Activated CD4-positive, alpha-beta T cell treated with anti-CD3 and anti-CD28 coated beads for 48 hours (primary cell): ENCODE data around the gene AP2A2.
"Not testable (repeated sequence)": the region's sequence is repeated elsewhere in the genome, so short reads cannot be mapped to it uniquely, and the experiment has no call there.

Experiments
- DNase-seq: peaks from one replicate; pipeline ENCODE4 v3.0.0-alpha.2; 2020

AP2A2 gene

GRCh38 chr11:1000357-1001278 lies 74.9 kb downstream of the AP2A2 start:
- DNase-seq, result no peak

DNA sequence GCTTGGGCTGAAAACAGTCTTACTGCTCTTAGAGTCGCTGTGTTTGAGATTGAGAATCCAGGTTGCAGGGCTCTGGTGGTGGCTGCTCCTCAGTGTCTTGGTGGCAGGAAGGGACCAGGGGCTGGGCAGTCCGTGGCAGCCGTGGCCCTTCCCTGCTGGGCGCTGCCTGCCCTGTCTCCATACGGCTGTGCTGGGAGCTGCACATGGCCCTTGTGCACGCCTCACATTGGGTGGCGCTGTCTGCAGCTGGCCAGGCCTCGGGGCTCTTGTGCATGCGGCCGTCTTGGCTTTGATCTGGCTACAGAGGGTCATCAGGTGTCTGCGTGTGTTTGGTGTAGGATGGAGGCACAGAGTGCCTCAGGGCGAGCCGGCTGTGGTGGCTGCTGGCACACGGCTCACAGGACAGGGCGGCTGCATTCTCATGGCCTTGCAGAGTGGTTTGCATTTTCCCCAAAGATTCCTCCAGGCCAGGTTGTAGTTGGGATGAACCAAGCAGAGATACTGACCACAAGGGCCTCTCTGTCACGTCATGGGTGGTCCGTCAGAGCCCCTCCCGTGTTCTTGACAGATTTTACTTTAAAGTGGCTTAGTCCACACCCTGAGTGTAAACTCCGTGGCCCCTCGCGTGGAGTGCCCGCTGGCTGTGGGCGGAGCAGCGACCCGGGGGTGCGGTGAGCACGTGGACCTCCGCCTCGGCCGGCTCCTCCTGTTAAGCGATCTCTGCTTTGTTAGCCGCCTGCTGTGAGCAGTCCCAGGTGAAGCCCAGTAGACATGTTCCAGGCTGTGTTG lies 76.1 kb downstream of the AP2A2 start:
- DNase-seq, result no peak

DNA sequence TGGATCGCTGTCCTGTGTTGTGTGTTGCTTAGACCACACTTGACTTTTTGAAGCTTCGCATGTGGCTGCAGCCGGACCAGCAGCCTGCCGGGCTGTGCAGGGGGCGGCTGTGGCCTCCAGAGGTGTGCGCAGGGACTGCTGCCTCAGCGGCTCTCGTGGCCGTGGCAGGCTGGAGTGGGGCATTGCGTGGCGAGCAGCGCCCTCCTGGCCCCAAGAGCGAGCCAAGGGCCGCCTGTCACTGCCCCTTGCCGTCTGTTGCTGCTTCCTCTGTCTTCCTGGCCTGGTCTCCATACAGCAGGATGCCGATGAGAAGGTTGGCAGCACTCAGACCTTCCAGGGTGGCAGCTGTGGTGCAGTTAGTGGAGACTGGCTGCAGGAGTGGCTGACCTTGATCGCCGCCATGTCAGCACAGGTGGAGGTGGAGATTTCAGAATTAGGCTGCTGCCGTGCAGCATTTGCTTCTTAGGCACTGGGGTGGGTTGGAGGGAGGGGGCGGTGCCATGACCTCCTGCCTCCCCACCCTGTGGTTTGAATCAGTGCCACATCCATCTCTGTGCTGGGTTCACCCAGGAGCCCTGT lies 76.8 kb downstream of the AP2A2 start:
- DNase-seq, result no peak

DNA sequence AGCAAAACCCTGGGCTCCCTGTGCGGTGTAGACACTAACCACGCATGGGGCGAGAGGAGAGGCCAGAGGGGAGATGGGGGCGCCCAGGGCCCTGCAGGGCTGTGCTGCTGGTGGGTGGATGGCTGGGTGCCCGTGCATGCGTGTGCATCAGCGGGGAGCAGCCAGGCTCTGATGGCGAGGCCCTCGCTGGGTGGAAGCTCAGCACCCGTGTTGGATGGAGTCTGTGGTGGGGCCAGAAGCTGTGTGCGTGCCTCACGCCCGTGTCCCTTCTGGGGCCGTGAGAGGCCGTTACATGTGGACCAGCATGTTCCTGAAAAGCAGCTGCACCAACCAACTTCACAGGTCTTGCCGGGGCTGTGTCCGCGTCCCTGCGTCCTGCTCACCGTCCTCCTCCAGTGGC lies 77.5 kb downstream of the AP2A2 start:
- no peak for DNase-seq

- DNase-seq, result no peak
Observed at GRCh38 chr11:1005928-1006327, 80.3 kb downstream of the AP2A2 start.

DNA sequence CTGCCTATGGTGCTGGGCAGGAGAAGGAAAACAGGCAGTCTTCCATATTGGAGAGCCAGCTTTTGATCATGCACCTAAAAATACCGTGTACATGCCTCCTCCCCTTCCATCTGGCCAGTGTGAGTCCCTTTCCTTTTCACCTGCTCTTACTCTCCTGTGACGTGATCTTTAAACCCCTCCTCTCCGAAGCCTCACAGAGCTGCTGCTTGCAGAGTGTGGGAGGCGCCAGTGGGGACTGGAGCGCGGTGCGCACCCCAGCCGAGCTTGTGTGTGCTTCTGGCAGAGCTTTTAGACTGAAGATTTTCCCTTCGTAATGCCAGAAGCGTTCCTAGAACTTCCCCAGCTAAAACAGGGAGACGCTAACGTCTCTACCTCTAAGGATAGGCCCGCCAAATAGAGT lies 81.1 kb downstream of the AP2A2 start:
- DNase-seq, result no peak

GRCh38 chr11:1007279-1007678 lies 81.6 kb downstream of the AP2A2 start:
- no peak for DNase-seq

DNA sequence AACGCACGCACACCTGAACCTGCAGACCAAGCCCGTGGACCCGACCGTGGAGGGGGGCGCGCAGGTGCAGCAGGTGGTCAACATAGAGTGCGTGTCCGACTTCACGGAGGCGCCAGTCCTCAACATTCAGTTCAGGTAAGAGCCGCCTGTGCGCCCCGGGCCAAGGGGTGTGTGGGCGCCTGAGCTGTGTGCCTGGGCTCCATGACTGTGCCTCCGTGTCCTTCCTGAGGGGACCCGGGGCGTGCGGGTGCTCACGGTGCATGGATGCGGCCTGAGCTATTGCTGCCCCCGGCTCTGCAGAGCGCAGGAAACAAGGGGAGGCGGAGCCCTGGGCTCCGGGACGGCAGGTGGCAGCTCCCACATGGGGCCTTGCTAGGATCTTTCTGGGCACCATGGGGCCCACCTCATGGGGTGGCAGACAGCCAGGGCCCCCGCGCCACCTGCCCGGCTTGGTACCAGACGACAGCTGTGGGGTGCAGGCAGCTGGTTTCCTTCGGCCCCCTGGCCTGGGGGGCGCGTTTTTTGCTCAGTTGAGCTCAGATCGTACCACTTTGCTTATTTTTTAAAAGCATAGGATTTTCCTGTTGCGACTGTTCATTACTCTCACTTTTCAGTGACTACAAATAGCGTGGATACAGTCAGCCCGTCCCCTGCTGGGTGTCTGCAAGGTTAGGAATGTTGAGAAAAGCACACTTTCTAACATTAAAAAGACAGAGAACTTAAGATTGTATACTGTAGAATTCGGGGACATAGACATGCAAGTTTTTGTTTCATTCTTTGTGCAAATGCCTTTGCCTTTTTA lies 82.5 kb downstream of the AP2A2 start:
- DNase-seq, result no peak

DNA sequence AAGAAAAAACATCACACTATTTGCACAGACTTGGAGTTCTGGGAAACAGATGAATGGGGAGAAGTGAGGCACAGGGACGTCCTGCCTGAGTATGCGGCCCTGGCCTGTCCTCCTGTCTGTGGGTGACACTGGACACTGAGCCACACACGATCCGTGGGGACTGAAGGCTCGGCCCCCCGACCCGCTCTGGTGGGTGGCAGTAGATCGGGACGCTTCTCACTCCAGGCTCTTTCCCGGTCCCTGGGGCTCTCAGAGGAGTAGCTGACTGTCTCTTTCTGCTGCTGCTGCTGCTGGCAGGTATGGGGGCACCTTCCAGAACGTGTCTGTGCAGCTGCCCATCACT lies 83.1 kb downstream of the AP2A2 start:
- no peak for DNase-seq

GRCh38 chr11:1009371-1009770 lies 83.7 kb downstream of the AP2A2 start:
- no peak for DNase-seq

- DNase-seq, result no peak
Observed at GRCh38 chr11:1009991-1010390, 84.3 kb downstream of the AP2A2 start.

DNA sequence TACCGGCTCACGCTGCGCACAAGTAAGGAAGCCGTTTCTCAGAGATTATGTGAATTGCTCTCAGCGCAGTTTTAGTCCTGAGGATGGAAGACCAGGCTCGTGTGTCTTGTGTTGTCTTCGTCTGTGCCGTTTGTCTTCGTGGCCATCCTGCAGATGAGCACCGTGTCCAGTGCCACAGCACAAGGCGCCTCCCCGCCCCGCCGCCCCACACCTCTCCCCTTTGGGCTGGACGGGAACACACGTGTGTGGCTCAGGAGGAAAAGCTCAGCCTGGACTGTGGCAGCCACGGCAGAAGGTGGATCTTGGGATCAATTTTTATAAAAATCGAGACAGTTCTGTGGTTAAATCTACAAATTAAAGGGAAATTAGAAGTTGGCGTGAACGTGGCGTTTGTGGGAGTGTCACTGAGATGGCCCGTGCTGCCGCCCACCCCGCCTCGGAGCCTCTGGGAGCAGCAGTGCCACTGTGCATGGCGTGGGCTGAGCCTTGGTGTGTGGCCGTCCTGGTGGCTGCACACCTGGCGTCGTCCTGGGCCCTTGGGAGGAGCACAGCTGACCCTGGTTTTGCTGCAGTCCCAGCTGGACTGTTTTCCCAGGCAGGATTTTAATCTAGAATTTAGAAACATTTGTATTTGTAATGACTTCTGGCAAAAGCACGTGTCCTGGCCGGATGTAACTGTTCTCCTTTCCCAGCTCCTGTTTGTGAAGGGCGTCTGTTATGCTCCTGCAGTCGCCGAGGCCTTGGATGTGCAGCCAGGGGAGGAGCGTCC lies 85.1 kb downstream of the AP2A2 start:
- no peak for DNase-seq

- DNase-seq, result no peak
Observed at GRCh38 chr11:1011320-1011698, 85.6 kb downstream of the AP2A2 start.

DNA sequence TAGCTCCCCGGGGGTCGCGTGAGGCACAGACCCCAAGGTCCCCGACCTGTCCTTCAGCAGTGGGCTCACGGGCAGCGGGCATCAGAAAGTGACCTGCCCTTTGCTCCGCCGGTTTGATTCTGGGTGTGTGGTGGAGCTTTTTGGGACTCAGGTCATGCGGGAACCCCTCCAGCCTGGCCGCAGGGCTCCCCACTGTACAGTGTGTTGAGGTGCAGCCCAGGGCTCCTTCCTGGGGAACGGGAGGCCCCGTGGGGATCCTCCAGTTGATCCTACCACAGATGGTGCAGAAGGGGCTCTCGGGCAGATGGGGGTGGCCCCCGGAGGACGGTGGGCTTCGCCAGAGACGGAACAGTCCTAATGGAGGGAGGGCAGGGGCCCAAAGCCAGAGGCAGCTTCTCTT lies 86.6 kb downstream of the AP2A2 start:
- no peak for DNase-seq

DNA sequence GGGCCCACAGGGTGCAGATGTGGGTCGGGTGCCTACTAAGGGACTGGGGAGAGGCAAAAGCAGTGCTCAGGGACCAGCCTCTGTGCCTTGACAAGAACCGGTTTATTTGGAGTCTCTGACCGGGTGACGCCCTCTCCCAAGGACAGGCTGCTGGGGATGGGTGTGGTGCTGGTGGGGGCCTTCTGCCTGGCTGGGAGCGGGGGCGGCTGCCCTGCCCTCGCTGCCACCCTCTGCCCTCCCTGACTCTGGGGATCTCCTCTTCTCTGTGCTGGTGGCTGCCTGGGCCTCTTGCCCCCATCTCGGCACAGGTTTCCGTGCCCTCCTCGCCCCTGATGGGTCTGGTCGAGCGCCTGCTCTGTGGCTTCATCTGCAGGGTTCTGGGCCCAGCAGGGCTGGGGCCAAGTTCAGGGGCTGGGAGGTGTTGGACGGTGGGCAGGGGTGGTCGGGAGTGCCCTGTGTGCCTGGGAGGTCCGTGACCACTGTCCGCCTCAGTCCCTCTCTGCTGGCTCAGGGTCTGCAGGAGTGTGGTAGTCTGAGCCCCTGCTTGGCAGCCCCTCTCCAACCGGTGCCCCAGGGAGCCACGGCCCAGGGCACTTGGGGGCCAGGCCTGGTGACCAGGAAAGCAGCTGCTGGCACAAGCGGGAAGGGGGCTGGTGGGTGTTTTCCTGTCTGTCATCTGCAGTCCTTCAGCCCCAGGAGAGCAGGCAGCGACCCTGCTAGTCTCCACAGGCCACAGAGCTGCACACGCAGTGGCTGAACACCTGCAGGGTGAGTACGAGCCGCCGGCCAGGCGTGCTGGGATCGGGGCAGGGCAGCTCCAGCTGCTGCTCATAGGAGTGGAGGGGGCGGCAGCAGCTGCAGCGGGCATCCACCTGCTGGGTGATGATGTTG lies 87.3 kb downstream of the AP2A2 start:
- no peak for DNase-seq

- DNase-seq, result no peak
Observed at GRCh38 chr11:1013631-1013935, 87.9 kb downstream of the AP2A2 start.

DNA sequence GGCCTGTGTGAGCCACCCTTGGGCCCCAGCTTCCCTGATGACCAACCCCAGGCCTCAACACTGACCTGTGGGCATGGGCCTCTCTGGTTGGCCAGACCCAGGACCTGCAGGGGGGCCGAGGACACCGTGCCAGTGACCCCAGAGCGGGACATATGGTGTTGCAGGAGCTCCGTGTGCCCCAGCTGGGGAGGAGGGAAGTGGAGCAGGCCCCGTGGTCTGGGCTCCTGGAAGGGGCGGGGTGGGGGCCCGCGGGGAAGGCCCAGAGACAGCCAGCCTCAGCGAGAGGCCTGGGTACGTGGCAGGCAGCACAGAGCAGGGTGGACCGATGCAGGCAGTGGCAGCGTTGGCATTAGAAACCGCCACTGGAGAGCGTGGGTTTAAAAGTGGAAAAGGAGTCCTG lies 88.6 kb downstream of the AP2A2 start:
- DNase-seq, result no peak

DNA sequence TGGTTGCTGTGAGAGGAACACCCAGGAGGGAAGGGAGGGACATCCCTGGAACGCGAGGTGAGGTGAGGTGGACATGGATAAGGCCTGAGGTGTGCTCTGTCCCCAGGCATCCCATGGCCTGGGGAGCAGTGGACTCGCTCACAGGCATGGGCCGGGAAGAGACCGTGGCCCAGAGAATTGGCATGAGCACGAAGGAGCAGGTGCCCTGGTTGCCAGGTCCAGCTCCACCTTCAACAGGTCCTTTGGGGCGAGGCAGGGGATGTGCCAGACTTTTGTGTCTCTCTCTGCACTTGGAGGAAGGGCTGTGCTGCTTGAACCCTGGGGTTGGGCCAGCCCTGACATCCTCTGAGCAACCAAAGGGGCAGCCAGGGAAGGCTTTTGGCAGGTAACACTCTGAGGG lies 89.4 kb downstream of the AP2A2 start:
- no peak for DNase-seq

DNA sequence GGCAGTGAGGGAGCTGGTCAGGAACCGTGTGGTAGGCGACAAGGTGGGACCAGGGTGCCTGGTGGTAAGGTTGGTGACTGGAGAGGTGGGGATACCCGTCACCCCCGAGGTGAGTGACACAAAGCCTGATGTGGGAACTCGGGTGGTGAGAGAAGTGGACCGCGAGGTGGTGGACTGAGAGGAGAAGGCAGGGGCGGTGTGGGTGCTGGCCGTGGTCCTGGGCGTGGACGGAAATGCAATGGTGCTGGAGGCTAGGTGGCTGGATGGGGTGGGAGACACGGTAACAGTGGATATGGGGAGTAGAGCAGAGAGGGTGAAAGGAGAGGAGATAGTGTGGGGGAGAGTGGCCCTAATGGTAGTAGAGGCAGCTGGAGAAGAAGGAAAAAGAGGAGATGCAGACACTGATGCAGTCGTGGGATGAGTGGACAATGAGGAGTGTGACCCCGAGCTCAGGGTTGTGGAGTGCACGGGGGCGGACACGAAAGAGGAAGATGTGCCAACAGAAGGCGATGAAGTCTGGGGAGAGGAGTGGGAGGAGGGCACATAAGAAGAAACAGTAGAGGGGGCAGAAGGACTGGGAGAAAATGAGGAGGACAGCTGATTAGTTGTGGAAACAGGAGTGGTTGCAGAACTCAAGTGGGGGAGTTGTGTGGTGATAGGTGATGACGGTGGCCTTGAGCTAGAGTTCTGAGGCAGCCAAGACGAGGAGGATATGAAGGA lies 90.3 kb downstream of the AP2A2 start:
- no peak for DNase-seq

DNA sequence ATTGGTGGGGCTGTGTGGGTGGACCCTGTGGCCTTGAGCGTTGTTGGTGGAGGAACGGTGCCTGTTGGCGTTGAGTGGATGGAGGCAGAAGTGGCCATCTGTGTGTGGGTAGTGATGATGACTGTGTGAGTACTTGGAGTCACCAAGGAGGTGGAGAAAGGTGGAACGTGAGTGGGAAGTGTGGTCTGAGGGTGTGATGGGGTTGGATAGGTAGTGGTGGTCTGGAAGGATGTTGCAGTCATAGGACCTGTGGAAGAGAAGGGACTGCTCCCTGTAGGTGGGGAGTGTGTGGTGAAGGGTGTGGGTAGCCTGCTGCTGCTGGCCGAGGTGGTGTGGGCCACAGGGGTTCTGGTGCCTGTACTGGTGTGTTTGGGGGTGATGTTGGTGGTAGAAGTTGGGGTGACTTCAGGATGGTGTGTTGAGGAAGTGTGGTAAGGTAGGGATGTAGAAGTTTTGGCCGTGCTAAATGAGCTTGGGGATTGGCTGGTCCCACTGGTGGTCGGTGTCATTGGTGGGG lies 91.0 kb downstream of the AP2A2 start:
- not testable (repeated sequence) for DNase-seq
